ENCODE data around the gene MBTD1. TPM values are rescaled to one million over a fixed set of nuclear protein-coding genes. Genes with fewer than 3 reads are reported as not detected.

MBTD1 gene
- total and polyA plus RNA-seq, 2 of the 8 experiments (the other 6 are each of a cell fraction or from before 2014, with no cell fraction given), result 20.3 to 51.4 TPM

DNA sequence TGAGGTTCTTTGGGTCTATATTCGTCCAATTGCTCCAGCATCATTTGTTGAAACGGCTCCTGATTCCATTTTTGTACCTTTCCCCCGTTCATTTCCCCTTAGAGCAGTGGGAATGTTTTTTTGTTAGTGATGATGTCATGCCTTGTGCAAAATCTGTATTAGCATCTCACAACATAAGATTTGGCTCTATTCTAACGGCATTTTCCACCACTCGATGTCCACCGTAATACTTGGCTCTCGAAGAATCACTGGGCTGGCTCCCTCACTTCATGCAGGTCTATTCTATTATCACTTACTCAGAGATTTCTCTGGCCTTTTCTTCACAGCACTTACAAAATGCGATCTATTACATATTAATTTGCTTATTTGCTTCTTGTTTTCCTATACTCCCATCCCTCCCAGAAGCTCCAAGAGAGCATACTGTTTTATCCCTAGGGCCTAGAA, 107.1 kb downstream of the MBTD1 start:
- H3K18ac ChIP-seq (ENCODE audit: extremely low read depth, low read length), result 0 out of 2 replicates have a peak overlapping the region, but pooled peaks have one; percentile 63
- H4K8ac ChIP-seq (ENCODE audit: extremely low read depth, insufficient read depth, low read length), result no peak overlapping the region
- peak overlapping the region; percentile 59 for H4K5ac ChIP-seq (ENCODE audit: insufficient read length, low read depth, low read length)
- peak overlapping the region; percentile 3 to 85 for H3K4me2 ChIP-seq (ENCODE audit: insufficient read depth in 1 of 2, low read depth in 2 of 2, low read length in 2 of 2)
- peak overlapping the region; percentile 5 to 76 (median 38); a peak in 7 of 8 replicates for H3K4me3 ChIP-seq (ENCODE audit: extremely low read depth in 1 of 4, insufficient read depth in 2 of 4, low read depth in 3 of 4, low read length in 4 of 4)
- POLR2A ChIA-PET (ENCODE audit: partially characterized antibody), result interaction anchor here (0.7 to 6.1 kb wide), 15 partner anchors 11 to 287 kb away, joined by 3 to 82 read pairs (median 4); partner anchors contain the start of genes NME2, SPAG9 and TOB1
- no peak overlapping the region for H4K91ac ChIP-seq (replicated peaks; ENCODE audit: insufficient read length, low read length)
- no peaks in the 10 kb centered on the region for H3K9me3 ChIP-seq (ENCODE audit: insufficient read depth in 2 of 2, low read depth in 1 of 2, low read length in 1 of 2)
- H3K9ac ChIP-seq (replicated peaks in 1 of 4; ENCODE audit: extremely low read depth in 1 of 4, low read depth in 3 of 4, low read length in 3 of 4), result peak overlapping the region in 2 of 4 experiments; percentile 36 to 42; a peak in 2 of 7 replicates
- H3K14ac ChIP-seq (ENCODE audit: insufficient read length), result no peak overlapping the region
- H3K27ac ChIP-seq (ENCODE audit: low read depth, low read length), result no peak overlapping the region; the same call in 1 of the 2 replicates
- peak overlapping the region; percentile 93 for H2AFZ ChIP-seq (ENCODE audit: low read length)
- H2BK120ac ChIP-seq (replicated peaks; ENCODE audit: low read depth, low read length), result no peak overlapping the region
- no peak for FAIRE-seq
- peaks cover 5% of the 10 kb centered on the region for H3K23me2 ChIP-seq (ENCODE audit: low read depth, low read length)
- CTCF ChIA-PET (ENCODE audit: partially characterized antibody), result interaction anchor here (0.7 to 2.0 kb wide), 23 partner anchors 10 to 192 kb away, joined by 3 to 9 read pairs (median 4); partner anchors contain the start of gene SPAG9
- H2BK12ac ChIP-seq (ENCODE audit: low read depth, low read length), result no peak overlapping the region
- peaks cover 0 to 2% (median 0%) of the 10 kb centered on the region in 4 experiments; a peak in 3 of 7 replicates for H3K4me1 ChIP-seq (replicated peaks in 1 of 4; ENCODE audit: control insufficient read depth in 3 of 4, insufficient read depth in 4 of 4, low read length in 3 of 4)
- no peak overlapping the region for H2BK5ac ChIP-seq (ENCODE audit: low read depth, low read length)
- no peak overlapping the region for H3K4ac ChIP-seq (replicated peaks; ENCODE audit: insufficient read length, low read depth, low read length)
- WGBS, 2 experiments (ENCODE audit: extremely low coverage in 1 of 2, insufficient coverage in 1 of 2, insufficient read length in 1 of 2, insufficient replicate concordance in 2 of 2, low coverage in 1 of 2, low lambda C conversion rate in 2 of 2, missing lambda C conversion rate in 1 of 2), result 71% methylated on average over 8 of the region's 8 CpGs; no CpG with 5 or more reads in 1 of the 2 experiments
- no peak overlapping the region for H2BK20ac ChIP-seq (ENCODE audit: low read length)
- H3K79me2 ChIP-seq (ENCODE audit: control insufficient read depth in 1 of 2, insufficient read depth in 2 of 2, low read length in 2 of 2), result peaks cover 10 to 37% of the 10 kb centered on the region in 2 experiments
- no peak for TF ChIP-seq RNF2 (IDR thresholded peaks at IDR 0.05; ENCODE audit: borderline replicate concordance, low read depth, low read length, missing control alignments, poor library complexity, severe bottlenecking)
- TF ChIP-seq FOSL1 (IDR thresholded peaks at IDR 0.05; ENCODE audit: insufficient read depth, low read depth, low read length), result no peak
- TF ChIP-seq SP1 (IDR thresholded peaks at IDR 0.05; ENCODE audit: low read depth, low read length), result no peak
- no peak for TF ChIP-seq KDM4A (IDR thresholded peaks at IDR 0.05; ENCODE audit: low read depth, low read length, severe bottlenecking)
- TF ChIP-seq RXRA (IDR thresholded peaks at IDR 0.05; ENCODE audit: insufficient read depth, low read depth, low read length), result no peak
- TF ChIP-seq KDM1A (IDR thresholded peaks at IDR 0.05; ENCODE audit: borderline replicate concordance, low read length), result no peak
- no peak for TF ChIP-seq CBX8 (IDR thresholded peaks at IDR 0.05; ENCODE audit: borderline replicate concordance, low read depth, low read length)
- H3K56ac ChIP-seq (replicated peaks; ENCODE audit: insufficient read length, low read depth, low read length), result no peak overlapping the region
- no peak overlapping the region for H2AK5ac ChIP-seq (ENCODE audit: low read depth, low read length)
- DNase-seq (ENCODE audit: low read depth in 1 of 2, low spot score in 2 of 2), result no peak
- H3K27me3 ChIP-seq (replicated peaks in 1 of 4; ENCODE audit: control insufficient read depth in 3 of 4, extremely low read depth in 1 of 4, insufficient read depth in 3 of 4, low read length in 3 of 4), result no peaks in the 10 kb centered on the region
- no peak overlapping the region for H3K23ac ChIP-seq (ENCODE audit: insufficient read length)
- peaks cover 0 to 4% of the 10 kb centered on the region in 2 experiments for H4K20me1 ChIP-seq (replicated peaks in 1 of 2; ENCODE audit: control insufficient read depth in 1 of 2, insufficient read depth in 2 of 2, low read length in 2 of 2)
- H2BK15ac ChIP-seq (ENCODE audit: low read length), result no peak overlapping the region
- H3K36me3 ChIP-seq (ENCODE audit: control insufficient read depth in 2 of 4, insufficient read depth in 4 of 4, low read length in 3 of 4), result peaks cover 8 to 19% (median 13%) of the 10 kb centered on the region in 4 experiments
- H3K79me1 ChIP-seq (ENCODE audit: low read depth, low read length), result peaks cover 11% of the 10 kb centered on the region
